22Rv1 (cell line): ENCODE measurements around the gene ZNF860.

Source experiments
- CTCF ChIP-seq: fragments of 450-650 bp; IDR thresholded peaks from 2 replicates; pipeline ENCODE4 v1.5.1; 2017; ENCODE audit warnings: mild to moderate bottlenecking
- ZFX ChIP-seq: fragments of 450-650 bp; IDR thresholded peaks from 2 replicates; pipeline ENCODE4 v1.6.1; 2017; ENCODE audit warnings: antibody characterized with exemption, borderline replicate concordance

GRCh38 chr3:31934866-31935265, 46.7 kb upstream of the ZNF860 start:
- no peak for TF ChIP-seq CTCF
- no peak for TF ChIP-seq ZFX
